G401.6 (cell line): ENCODE data around the gene CHAT.

Source experiments
- FAIRE-seq: peaks from 2 replicates; lab custom pipeline; 2012; peaks lifted over from hg19 to GRCh38; lab: Jason Lieb, UNC

Gene CHAT

GRCh38 chr10:49631975-49632374 lies 18.1 kb downstream of the CHAT start:
- FAIRE-seq = no peak

GRCh38 chr10:49632406-49633317 lies 18.8 kb downstream of the CHAT start:
- FAIRE-seq = no peak

DNA sequence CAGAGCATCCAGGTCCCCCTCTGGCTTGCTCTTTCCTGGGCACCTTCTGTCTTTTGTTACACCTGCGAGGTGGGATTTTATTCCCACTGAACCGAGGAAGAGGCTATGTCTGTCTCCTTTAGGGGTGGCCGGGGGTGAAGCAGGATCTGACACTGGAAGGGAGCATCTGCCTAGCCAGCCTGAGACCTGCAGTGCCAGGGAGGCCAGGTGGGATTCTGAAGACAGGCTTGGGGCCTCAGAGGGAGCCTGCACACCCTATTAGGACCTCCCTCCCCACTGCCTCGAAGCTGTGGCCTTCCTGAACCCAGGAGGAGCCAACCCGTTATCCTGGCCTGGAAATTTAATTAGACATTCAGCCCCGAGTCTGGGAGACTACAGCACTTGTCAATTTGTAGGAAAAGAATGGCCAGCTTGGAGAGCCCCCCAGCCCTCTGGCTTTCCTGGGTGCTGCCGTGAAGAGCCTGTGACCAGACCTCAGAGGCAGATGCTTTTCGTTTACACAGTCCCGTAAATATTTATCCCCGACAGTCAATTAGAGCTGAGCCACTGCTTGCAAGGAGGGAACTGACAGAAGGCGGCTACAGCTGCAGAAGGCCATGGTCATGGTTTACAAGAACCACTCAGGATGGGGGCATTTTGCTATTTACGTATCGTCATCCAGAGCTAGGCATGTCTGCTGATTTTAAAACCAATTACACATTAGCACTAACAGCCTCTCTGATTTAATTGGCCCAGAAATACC lies 19.7 kb downstream of the CHAT start:
- FAIRE-seq = no peak

DNA sequence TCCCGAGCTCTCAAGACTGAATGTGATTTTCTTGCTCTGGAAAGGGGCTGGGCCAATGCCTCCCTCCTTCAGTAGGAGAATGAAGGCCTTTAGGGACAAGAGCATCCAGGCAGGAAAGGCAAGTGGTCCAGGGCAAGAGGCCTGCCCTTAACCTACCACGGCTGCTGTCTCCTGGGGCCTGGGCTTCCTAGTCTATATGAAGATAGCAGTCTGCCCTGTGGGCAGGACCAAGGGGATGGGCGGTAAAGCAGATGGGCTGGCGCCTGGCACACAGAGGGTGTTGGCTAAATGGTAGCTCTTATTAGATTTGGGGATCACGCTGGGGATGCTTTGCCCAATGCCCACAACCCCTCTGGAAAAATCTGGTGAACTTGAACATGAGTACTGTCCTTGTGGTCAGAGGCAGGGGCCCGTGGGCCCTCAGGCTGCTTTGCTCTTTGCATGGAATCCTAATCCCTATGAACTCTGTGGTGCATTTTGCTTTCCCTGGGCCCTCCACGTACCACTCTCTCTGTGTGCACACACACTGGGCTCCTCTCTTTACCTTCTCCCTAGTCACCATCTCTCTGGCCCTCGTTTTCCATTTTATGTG lies 20.3 kb downstream of the CHAT start:
- no peak for FAIRE-seq

DNA sequence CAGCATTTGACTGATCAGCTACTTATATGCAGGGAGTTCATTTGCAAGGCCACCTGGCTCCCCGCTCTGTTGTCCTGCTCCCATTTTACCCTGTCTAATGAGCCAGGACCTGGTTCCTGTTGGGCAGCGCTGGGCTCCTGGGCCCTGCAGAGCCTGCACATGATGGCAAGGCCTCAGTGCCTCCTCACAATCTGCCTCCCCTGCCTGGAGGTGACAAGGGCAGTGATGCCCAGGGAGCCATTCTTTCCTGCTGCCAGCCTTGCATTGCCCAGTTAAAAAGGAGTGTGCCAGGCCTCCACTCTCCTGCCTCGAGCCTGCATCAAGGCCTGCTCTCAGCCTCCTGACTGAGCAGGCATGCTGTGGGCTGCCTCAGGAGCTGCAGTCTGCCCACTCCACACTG lies 28.5 kb downstream of the CHAT start:
- no peak for FAIRE-seq

- no peak for FAIRE-seq
These were observed 29.6 kb downstream of the CHAT start for GRCh38 chr10:49643241-49644034.

DNA sequence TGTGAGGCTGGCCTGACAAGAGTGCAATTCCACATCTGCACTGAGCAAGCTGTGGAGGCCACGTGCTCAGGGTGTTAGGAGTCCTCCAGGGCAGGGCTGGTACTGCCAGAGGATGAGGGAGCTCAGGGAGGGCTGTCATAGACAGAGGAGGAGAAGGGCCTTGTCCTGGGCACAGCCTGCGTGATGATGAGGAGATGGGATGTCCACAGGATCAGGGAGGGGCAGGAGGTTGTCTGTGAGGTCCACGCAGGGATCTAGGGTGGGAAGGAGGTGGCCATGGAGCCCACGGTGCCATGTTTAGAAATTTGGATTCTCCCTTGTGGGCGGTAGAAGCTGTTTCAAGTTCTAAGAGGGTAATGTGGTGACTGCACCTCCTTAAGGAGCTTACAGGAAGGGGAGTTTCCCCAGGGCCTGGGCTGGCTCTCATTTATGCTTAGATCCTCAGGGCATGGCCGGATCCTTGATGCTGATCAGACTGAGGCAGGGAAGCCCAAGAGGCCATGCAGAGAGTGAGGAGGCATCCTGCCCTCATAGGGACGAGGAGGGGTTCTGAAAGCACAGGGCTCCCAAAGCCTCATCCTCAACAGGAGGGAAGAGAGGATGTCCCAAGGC lies 30.3 kb downstream of the CHAT start:
- no peak for FAIRE-seq

DNA sequence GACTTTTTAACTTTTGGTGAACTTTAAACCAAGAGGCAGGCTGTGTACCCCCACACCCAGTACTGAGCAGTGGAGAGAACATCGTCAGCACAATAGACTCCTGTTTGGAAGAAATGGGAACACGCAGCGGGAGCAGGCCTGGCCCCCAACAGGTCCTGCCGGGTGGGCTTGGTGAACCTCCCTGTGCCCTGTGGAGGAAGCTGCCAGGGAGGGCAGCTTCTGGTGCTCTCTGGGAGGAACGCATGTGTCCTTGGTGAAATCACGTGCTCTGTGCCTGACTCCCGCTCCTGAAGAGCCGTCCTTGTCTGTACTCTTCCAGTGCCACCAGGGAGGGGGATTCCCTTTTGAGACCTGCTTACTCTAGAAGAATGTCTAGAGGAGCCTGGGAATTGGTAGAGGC lies 31.6 kb downstream of the CHAT start:
- FAIRE-seq = no peak

- FAIRE-seq = no peak
These were observed 32.3 kb downstream of the CHAT start for GRCh38 chr10:49645871-49646870.

GRCh38 chr10:49647554-49647953 lies 33.7 kb downstream of the CHAT start:
- FAIRE-seq = no peak

- FAIRE-seq = no peak
These were observed 34.4 kb downstream of the CHAT start for GRCh38 chr10:49647985-49648795.

DNA sequence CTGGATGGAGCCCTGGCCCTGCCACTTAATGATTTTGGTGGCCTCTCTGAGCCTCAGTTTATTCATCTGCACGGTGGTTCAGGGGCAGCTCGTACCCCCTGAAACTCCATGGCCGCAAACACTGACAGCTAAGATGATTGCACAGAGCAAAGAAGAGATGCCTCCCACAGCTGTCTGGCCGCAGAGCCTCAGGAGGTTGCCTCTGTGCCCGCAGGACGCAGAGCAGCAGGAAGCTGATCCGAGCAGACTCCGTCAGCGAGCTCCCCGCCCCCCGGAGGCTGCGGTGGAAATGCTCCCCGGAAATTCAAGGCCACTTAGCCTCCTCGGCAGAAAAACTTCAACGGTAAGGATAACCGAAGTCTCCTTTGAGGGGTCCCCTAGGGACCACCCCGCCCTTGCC lies 35.5 kb downstream of the CHAT start:
- FAIRE-seq = no peak

DNA sequence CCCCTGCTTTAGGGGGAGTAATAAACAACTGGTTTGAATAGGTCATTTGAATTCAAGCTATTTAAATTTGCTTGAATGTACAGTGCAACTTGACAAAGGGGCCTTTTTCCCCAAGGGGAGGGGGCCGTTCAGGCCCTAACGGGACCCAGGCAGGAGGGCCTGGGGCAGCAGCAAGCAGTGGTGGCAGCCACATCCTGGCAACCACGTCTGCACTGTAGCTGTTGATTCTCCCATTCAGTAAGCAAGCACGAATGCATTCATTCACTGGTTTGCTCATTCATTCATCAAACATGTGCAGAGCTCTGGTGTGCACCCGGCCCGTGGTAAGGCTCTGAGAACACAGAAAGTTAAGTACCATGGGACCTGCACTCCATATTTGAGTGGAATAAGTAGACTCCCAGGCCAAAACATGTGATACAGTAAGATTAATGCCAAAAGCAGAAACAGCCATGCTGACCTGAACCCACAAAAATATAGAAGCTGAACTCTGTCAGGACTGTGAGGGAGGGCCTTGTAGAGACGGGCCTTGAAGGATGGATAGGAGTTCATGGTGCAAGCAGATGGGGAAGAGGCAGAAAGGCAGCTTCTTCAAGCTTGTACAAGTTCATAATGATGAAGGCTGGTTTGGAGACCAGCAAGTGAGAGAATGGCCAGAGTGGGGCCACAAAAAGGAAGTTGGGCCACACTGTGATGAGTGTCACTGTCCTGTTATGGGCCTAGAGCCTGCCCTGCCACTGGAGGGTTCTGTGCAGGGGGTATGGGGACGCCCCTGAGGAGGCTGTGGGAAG lies 36.3 kb downstream of the CHAT start:
- FAIRE-seq = no peak

DNA sequence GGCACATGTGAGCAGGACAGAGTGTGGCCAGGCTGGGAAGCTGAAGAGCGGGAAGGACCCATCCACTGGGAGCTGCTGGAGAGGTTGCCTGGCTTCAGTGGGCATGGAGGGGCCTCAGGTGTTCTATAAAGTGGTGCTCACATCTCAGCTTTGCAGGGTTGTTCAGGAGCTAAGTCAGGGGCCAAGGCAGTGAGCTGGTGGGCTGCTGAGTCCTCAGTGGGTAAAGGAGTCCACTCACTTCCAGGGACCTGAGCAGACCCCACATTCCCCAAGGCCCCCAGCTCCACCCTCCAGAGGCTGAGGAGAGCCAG lies 36.8 kb downstream of the CHAT start:
- no peak for FAIRE-seq

GRCh38 chr10:49651039-49651835 lies 37.4 kb downstream of the CHAT start:
- FAIRE-seq = no peak

GRCh38 chr10:49651917-49652316 lies 38.1 kb downstream of the CHAT start:
- FAIRE-seq = no peak

GRCh38 chr10:49652421-49653272 lies 38.8 kb downstream of the CHAT start:
- no peak for FAIRE-seq
